IPS-20b (cell line): ENCODE results near the gene GOLGA8T.
"Not testable (repeated sequence)": the region's sequence is repeated elsewhere in the genome, so short reads cannot be mapped to it uniquely, and the experiment has no call there.

ENCODE experiments used
- H3K27ac ChIP-seq: one replicate; pipeline ENCODE4 v1.5.1; 2013; ENCODE audit warnings: low read length
- H3K27me3 ChIP-seq: 2 replicates; pipeline ENCODE4 v1.6.1; 2013; ENCODE audit warnings: mild to moderate bottlenecking, low read length, inconsistent platforms; ENCODE audit not compliant: insufficient read depth
- H3K36me3 ChIP-seq: 2 replicates; pipeline ENCODE4 v1.6.1; 2013; ENCODE audit warnings: low read depth, mild to moderate bottlenecking, inconsistent platforms, low read length, moderate library complexity; ENCODE audit not compliant: insufficient read depth
- H3K4me1 ChIP-seq: 2 replicates; pipeline ENCODE4 v1.6.1; 2013; ENCODE audit warnings: mild to moderate bottlenecking, control low read depth, inconsistent platforms, low read length, moderate library complexity; ENCODE audit not compliant: insufficient read depth
- H3K4me3 ChIP-seq: 2 replicates; pipeline ENCODE4 v1.5.1; 2013; ENCODE audit warnings: mild to moderate bottlenecking, low read length, inconsistent platforms
- H3K9ac ChIP-seq: 2 replicates; pipeline ENCODE4 v1.6.1; 2013; ENCODE audit warnings: low read depth, mild to moderate bottlenecking, inconsistent platforms, low read length, moderate library complexity
- H3K9me3 ChIP-seq: 2 replicates; pipeline ENCODE4 v1.6.1; 2013; ENCODE audit warnings: mild to moderate bottlenecking, low read depth, low read length, inconsistent platforms; ENCODE audit not compliant: insufficient read depth

GOLGA8T gene

DNA sequence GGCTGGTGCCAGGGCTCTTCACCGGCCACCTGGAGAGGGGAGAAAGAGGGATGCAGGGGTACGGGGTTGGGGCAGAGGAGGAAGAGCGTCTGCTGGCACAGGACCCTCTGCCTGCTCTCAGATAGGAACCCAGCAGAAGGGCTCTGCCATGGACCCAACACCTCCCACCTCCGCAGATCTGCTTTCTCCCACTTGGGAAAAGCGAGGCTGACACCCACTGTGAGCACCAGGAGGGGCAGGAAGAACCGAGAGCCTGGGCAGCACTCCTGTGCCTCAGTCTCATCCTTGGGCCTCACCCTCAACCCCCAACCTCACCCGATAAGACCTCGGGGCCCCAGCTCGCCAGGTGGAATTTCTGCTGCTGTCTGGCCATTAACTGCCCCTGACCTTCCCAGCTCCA, 58.0 kb downstream of the GOLGA8T start:
- peak overlapping the region; percentile 38; the same call in 1 of the 2 replicates for H3K4me3 ChIP-seq
- not testable (repeated sequence) for H3K9me3 ChIP-seq, H3K4me1 ChIP-seq, H3K27ac ChIP-seq, H3K9ac ChIP-seq, H3K36me3 ChIP-seq
- peaks cover 18% of the 10 kb centered on the region for H3K27me3 ChIP-seq
